ENCODE data around the gene COG4.
A peak's percentile ranks its signal among the peaks of the same experiment; 100 is the strongest.

Gene COG4

DNA sequence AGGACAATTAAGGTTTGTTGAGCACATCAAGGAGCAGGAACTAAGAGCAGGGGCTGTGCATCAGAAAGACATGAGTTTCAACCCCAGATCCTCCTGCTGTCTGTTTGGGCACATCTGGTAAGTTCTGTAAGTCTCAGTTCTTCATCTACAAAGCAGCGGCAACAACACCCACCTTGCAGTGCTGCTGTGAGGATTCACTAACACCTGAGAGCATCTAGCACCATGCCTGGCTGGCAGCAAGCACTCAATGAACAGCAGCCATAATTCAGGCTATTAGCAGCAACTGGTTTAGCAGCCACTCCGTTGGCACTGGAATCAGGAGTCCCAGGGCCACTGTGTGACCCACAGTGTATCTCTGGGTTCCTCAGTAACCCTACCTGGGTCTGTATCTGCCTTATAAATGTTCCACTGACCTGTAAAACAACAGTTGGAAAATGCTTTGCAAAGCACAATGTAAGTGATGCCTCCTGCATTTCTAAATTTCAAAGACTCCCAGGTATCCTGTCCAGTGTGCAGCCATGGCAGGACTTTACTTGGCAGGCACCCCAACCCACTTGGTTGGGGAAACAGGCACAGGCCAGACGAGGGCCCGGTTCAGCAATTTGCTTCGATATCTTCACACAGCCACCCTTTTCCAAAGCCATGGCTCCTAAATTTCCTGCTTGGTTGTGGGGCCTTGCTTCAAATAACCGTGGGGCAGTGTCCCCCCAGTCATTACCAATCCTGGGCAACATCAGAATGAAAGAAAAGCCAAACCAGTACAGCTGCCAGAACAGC lies 88.7 kb downstream of the COG4 start:
- DNase-seq (ENCODE audit: low spot score) = no peak

DNA sequence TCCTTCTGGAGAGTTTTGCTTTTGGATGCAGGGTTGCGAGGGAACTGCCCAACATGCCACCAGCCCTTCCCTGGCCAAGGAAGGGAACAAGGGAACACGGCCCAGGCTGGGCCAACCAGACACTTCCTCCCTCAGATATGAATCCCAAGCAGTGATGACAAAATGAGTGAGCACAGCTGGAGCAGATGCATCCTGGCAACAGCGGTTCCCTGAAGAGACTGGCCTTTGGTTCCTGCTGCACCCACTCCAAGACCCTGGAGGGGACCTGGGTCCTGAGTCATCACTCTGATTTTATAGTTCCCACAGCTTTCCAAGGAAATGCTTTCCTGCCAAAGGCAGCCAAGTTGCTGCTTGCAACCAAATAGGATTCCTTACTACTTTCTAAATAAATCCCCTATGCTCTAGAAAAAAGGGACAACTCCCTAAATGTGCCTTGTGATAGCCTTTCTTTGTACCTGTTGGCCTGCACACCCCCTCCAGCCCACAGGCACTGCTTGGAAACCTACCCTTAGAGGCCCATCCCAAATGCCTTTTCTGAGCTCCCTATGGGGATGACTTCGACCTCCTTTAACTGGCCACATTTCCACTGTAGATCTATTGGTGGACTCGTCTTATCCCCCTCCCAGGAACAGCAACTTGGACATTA lies 89.8 kb downstream of the COG4 start:
- peak; percentile 90 for DNase-seq (ENCODE audit: low spot score)

DNA sequence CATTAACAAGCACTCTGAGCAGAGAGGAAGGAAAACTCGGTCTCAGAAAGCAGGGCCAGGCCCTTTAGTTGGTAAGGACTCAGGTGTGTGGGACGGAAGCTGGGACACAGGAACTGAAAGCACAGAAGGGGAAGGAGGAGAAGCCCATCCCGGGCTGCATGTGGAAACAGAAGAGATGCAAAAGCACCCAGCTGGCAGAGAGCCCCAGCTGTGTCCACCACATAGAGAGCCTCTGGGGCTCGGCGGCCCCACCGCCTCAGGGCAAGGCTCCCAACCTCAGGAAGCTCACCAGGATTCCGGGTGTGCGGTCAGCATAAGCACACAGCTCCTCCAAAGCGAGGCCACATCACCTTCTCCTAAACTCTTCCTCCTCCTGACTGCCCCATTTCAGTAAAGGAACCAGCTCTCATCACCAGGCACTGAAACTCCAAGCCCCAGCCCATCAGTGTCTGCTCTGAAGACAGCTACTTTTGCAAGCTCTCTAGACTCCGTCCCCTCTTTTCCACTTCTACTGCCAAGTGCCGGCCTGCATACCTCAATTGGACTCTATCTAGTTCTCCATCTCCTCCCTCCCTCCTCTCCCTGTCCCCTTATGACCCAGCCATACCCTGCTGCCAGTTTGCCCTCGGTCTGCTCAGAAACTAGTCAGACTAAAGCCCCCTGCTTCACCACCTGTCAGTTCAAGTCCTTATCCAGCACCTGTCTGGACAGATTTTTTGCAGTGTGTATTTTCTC lies 90.5 kb downstream of the COG4 start:
- DNase-seq (ENCODE audit: low spot score) = no peak

DNA sequence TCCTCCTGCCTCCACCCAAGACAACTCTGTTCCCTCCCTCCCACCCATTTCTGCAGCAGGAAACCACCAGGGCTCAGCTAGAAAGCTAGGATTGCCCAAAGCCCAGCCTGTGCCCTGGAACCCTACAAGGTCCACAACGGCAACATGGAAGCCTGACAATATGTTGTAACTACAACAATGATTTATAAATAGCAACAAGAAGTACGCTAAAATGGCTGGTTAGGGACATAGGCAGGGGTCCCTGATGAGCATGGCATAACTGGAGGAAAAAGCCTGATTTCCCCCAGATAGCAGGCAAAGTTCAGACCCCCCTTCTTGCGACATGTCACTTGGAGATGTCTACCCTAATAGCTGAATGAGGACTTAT lies 91.0 kb downstream of the COG4 start:
- DNase-seq (ENCODE audit: low spot score) = no peak

DNA sequence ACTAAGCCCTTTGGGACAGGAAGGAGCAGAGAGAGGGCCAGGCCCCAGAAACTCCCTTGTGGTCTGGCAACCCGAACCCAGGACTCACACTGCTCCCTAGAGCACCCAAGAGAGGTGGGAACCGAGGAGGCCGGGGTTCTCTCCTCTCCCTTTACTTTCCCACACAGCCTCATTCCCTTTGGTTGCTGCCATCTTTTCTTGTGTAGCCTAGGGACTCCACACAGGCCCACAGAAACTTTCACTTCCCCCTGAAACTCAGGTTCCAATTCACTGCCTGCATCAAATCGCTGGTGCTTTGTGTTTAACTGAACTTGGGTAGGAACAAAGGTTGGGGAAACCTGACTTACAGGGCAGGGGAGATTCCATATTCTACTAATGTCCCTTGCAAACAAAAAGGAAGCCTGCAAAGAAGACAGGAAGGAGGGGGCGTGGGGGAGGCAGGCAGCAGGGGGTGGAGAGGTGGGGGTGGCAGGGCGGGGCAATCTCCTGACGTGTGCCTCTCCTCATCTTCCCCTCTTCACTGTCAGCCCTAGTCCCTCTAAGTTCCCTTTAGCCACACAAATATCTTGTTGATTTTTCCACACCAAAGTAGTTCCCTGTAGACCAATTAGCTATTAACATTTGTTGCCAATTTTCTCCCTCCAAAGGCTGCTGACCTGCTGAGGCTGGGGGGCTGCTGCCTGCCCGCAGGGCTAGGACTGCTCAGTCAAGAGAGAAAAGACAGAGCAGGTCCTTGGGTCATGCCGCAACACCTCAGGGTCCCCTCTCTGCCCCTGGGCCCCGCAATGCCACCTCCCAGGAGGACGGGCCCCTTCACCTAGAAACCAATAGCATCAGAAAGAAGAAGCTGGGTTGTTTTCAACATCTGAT lies 92.5 kb downstream of the COG4 start:
- DNase-seq (ENCODE audit: low spot score) = no peak
